H1 (cell line): ENCODE measurements around the gene APOBR. TPM values are rescaled to one million over a fixed set of nuclear protein-coding genes. Genes with fewer than 3 reads are reported as not detected.

ENCODE experiments used
- CTCF ChIA-PET: fragments of 300-600 bp; sonication (Branson Sonifier 250); formaldehyde crosslinking; loops from one replicate; lab custom pipeline; 2021; ENCODE audit not compliant: partially characterized antibody; lab: Charles Lee
- POLR2A ChIA-PET: fragments of 300-600 bp; sonication (Branson Sonifier 250); formaldehyde crosslinking; loops from one replicate; lab custom pipeline; 2021; ENCODE audit warnings: inconsistent platforms; ENCODE audit not compliant: partially characterized antibody; lab: Charles Lee
- DNase-seq, 2 experiments: peaks; one replicate each; pipeline versions ENCODE4 v3.0.0 to v3.0.0-alpha.2; 2010 to 2022; ENCODE audit warnings: low spot score in 2 of 2, low read depth in 1 of 2, mixed read lengths in 1 of 2
- FAIRE-seq: peaks from 2 replicates; lab custom pipeline; 2011; peaks lifted over from hg19 to GRCh38; lab: Jason Lieb, UNC
- H2AFZ ChIP-seq: 2 replicates; pipeline ENCODE4 v1.8.1; 2012; ENCODE audit warnings: low read length, inconsistent platforms
- H2AK5ac ChIP-seq: 2 replicates; pipeline ENCODE4 v1.6.1; 2013; ENCODE audit warnings: low read depth, low read length
- H2BK120ac ChIP-seq: replicated peaks from 2 replicates; pipeline ENCODE3; 2013; ENCODE audit warnings: low read depth, low read length, inconsistent platforms
- H2BK12ac ChIP-seq: 2 replicates; pipeline ENCODE4 v1.6.1; 2013; ENCODE audit warnings: low read depth, low read length
- H2BK15ac ChIP-seq: 2 replicates; pipeline ENCODE4 v1.6.1; 2013; ENCODE audit warnings: low read length
- H2BK20ac ChIP-seq: 2 replicates; pipeline ENCODE4 v1.6.1; 2013; ENCODE audit warnings: low read length
- H2BK5ac ChIP-seq: 2 replicates; pipeline ENCODE4 v1.6.1; 2013; ENCODE audit warnings: low read depth, low read length
- H3K14ac ChIP-seq: 2 replicates; pipeline ENCODE4 v1.6.1; 2013; ENCODE audit warnings: inconsistent platforms; ENCODE audit not compliant: insufficient read length
- H3K18ac ChIP-seq: 2 replicates; pipeline ENCODE4 v1.6.1; 2013; ENCODE audit warnings: low read length; ENCODE audit errors: extremely low read depth
- H3K23ac ChIP-seq: 2 replicates; pipeline ENCODE4 v1.6.1; 2013; ENCODE audit warnings: inconsistent platforms; ENCODE audit not compliant: insufficient read length
- H3K23me2 ChIP-seq: 2 replicates; pipeline ENCODE4 v1.6.1; 2013; ENCODE audit warnings: low read depth, low read length
- H3K27ac ChIP-seq: 2 replicates; pipeline ENCODE4 v1.6.1; 2011; ENCODE audit warnings: low read depth, low read length, inconsistent platforms
- H3K27me3 ChIP-seq, 4 experiments: replicated peaks in 1 of 4; 1 replicate in 1 of 4; 2 replicates in 3 of 4; pipeline versions ENCODE4 v1.6.1 to v1.8.1; 2011 to 2013; ENCODE audit warnings: low read length in 3 of 4, mild to moderate bottlenecking in 3 of 4, inconsistent platforms in 2 of 4, mixed read lengths in 2 of 4, moderate library complexity in 1 of 4; ENCODE audit not compliant: control insufficient read depth in 3 of 4, insufficient read depth in 3 of 4; ENCODE audit errors: extremely low read depth in 1 of 4
- H3K36me3 ChIP-seq, 4 experiments: 2 replicates each; pipeline versions ENCODE4 v1.6.1 to v1.8.1; 2011 to 2013; ENCODE audit warnings: mild to moderate bottlenecking in 4 of 4, low read length in 3 of 4, moderate library complexity in 2 of 4, control low read depth in 1 of 4, inconsistent platforms in 1 of 4; ENCODE audit not compliant: insufficient read depth in 4 of 4, control insufficient read depth in 2 of 4
- H3K4ac ChIP-seq: replicated peaks from 2 replicates; pipeline ENCODE3; 2013; ENCODE audit warnings: low read length, low read depth, mixed read lengths, inconsistent platforms; ENCODE audit not compliant: insufficient read length
- H3K4me1 ChIP-seq, 4 experiments: replicated peaks in 1 of 4; 1 replicate in 1 of 4; 2 replicates in 3 of 4; pipeline versions ENCODE4 v1.6.1 to v1.8.1; 2011 to 2013; ENCODE audit warnings: low read length in 3 of 4, inconsistent platforms in 2 of 4, mixed read lengths in 1 of 4; ENCODE audit not compliant: insufficient read depth in 4 of 4, control insufficient read depth in 3 of 4
- H3K4me2 ChIP-seq, 2 experiments: 2 replicates each; pipeline versions ENCODE4 v1.6.1 to v1.8.1; 2011 to 2013; ENCODE audit warnings: low read depth in 2 of 2, low read length in 2 of 2, control low read depth in 1 of 2, inconsistent platforms in 1 of 2, mild to moderate bottlenecking in 1 of 2; ENCODE audit not compliant: insufficient read depth in 1 of 2
- H3K4me3 ChIP-seq, 4 experiments: fragments of 200-600, 300-600 bp in 1 of 4; sonication (generic), shearing (Covaris generic), sonication (Bioruptor Twin) in 1 of 4; 2 replicates each; pipeline versions ENCODE4 v1.5.1 to v1.8.1; 2011 to 2016; ENCODE audit warnings: low read length in 4 of 4, low read depth in 3 of 4, control low read depth in 2 of 4, inconsistent platforms in 2 of 4, mild to moderate bottlenecking in 2 of 4, mixed read lengths in 1 of 4, moderate library complexity in 1 of 4; ENCODE audit not compliant: insufficient read depth in 2 of 4; ENCODE audit errors: extremely low read depth in 1 of 4
- H3K56ac ChIP-seq: replicated peaks from 2 replicates; pipeline ENCODE3; 2013; ENCODE audit warnings: low read depth, mild to moderate bottlenecking, mixed read lengths, low read length, inconsistent platforms; ENCODE audit not compliant: insufficient read length
- H3K79me1 ChIP-seq: 2 replicates; pipeline ENCODE4 v1.6.1; 2013; ENCODE audit warnings: low read depth, low read length, control low read depth
- H3K79me2 ChIP-seq, 2 experiments: 2 replicates each; pipeline versions ENCODE4 v1.6.1 to v1.8.1; 2012 to 2013; ENCODE audit warnings: low read length in 2 of 2, mild to moderate bottlenecking in 2 of 2, inconsistent platforms in 1 of 2; ENCODE audit not compliant: insufficient read depth in 2 of 2, control insufficient read depth in 1 of 2
- H3K9ac ChIP-seq, 4 experiments: replicated peaks in 1 of 4; 1 replicate in 1 of 4; 2 replicates in 3 of 4; pipeline versions ENCODE4 v1.6.1 to v1.8.1; 2011 to 2013; ENCODE audit warnings: low read depth in 3 of 4, low read length in 3 of 4, control low read depth in 2 of 4, mild to moderate bottlenecking in 2 of 4, moderate library complexity in 2 of 4, inconsistent platforms in 1 of 4; ENCODE audit errors: extremely low read depth in 1 of 4
- H3K9me3 ChIP-seq, 2 experiments: 2 replicates each; pipeline versions ENCODE4 v1.6.1 to v1.8.1; 2012 to 2013; ENCODE audit warnings: mild to moderate bottlenecking in 2 of 2, moderate library complexity in 2 of 2, control low read depth in 1 of 2, inconsistent platforms in 1 of 2, low read depth in 1 of 2, low read length in 1 of 2, mixed read lengths in 1 of 2; ENCODE audit not compliant: insufficient read depth in 2 of 2
- H4K20me1 ChIP-seq, 2 experiments: replicated peaks in 1 of 2; 2 replicates each; pipeline versions ENCODE3 to v1.8.1; 2011 to 2013; ENCODE audit warnings: inconsistent platforms in 2 of 2, low read length in 2 of 2, mild to moderate bottlenecking in 1 of 2; ENCODE audit not compliant: insufficient read depth in 2 of 2, control insufficient read depth in 1 of 2
- H4K5ac ChIP-seq: 2 replicates; pipeline ENCODE4 v1.6.1; 2013; ENCODE audit warnings: low read length, low read depth, mixed read lengths, inconsistent platforms; ENCODE audit not compliant: insufficient read length
- H4K8ac ChIP-seq: 2 replicates; pipeline ENCODE4 v1.8.0; 2013; ENCODE audit warnings: mild to moderate bottlenecking, moderate library complexity, low read length, inconsistent platforms; ENCODE audit not compliant: insufficient read depth; ENCODE audit errors: extremely low read depth
- H4K91ac ChIP-seq: replicated peaks from 2 replicates; pipeline ENCODE3; 2013; ENCODE audit warnings: low read length, mixed read lengths, inconsistent platforms; ENCODE audit not compliant: insufficient read length
- ASH2L ChIP-seq: fragments of 200-600, 300-600 bp; sonication (generic); IDR thresholded peaks from one replicate; pipeline ENCODE4 v1.7.1; 2017; ENCODE audit warnings: low read length
- HDAC2 ChIP-seq, 2 experiments: fragments of 300-600 bp in 1 of 2; sonication (generic) in 1 of 2; IDR thresholded peaks; 2 replicates each; pipeline ENCODE4 v1.6.1; 2011 to 2012; ENCODE audit warnings: low read depth in 2 of 2, low read length in 2 of 2, mild to moderate bottlenecking in 2 of 2, moderate library complexity in 2 of 2, borderline replicate concordance in 1 of 2, inconsistent platforms in 1 of 2
- SIRT6 ChIP-seq: IDR thresholded peaks from one replicate; pipeline ENCODE4 v1.7.1; 2012; ENCODE audit warnings: low read length, inconsistent platforms
- WGBS, 2 experiments: shearing (Covaris generic) in 1 of 2; methylation state at CpG; one replicate each; pipeline versions ENCODE4 v1.1.6 to v1.1.7; 2013 to 2015; ENCODE audit warnings: low lambda C conversion rate in 2 of 2, mixed read lengths in 2 of 2, inconsistent platforms in 1 of 2, low coverage in 1 of 2, missing lambda C conversion rate in 1 of 2; ENCODE audit not compliant: insufficient replicate concordance in 2 of 2, insufficient coverage in 1 of 2, insufficient read length in 1 of 2; ENCODE audit errors: extremely low coverage in 1 of 2, missing lambda C conversion rate in 1 of 2; 5-methylcytosine and 5-hydroxymethylcytosine counted together
- polyA plus RNA-seq, 7 experiments: library from polyadenylated mRNA; depleted of rRNA in 3 of 7; stranded (reverse) in 5 of 7; unstranded in 2 of 7; fragments of >200 nt in 5 of 7; fragments of 200-250 nt in 2 of 7; gene quantifications; 1 replicate in 5 of 7; 2 replicates in 1 of 7; 4 replicates in 1 of 7; pipeline versions ENCODE4 v1.2.1 to v1.2.3, GENCODE V29; 2011 to 2013; ENCODE audit warnings: missing spikeins in 2 of 7, mixed read lengths in 2 of 7
- total RNA-seq: library from RNA; stranded (reverse); fragmentation: NEBNext Ultra II Directional; extraction: Animal tissue kit (Norgen Biotek cat#: 25700); gene quantifications from 2 replicates; pipeline ENCODE4 v1.2.1, GENCODE V29; 2021

APOBR gene
- total and polyA plus RNA-seq, 2 of the 8 experiments (the other 6 are each of a cell fraction or from before 2014, with no cell fraction given) = not detected

- TF ChIP-seq ASH2L = no peak
- TF ChIP-seq HDAC2 (IDR thresholded peaks at IDR 0.05; ENCODE audit: borderline replicate concordance in 1 of 2, low read depth in 2 of 2, low read length in 2 of 2) = no peak
- no peak for TF ChIP-seq SIRT6
- ChIA-PET POLR2A (interaction anchor here (1.6 kb wide), 1 partner anchor 13 kb away, joined by 10 read pairs; the partner anchor contains the start of gene CLN3), CTCF (interaction anchor here (1.0 kb wide), 1 partner anchor 45 kb away, joined by 4 read pairs; no protein-coding TSS in a partner anchor)
Observed at GRCh38 chr16:28504707-28505404, 10.4 kb downstream of the APOBR start.

More at GRCh38 chr16:28504707-28505404, 10.4 kb downstream of the APOBR start:
- no peak overlapping the region for H3K18ac ChIP-seq
- H3K36me3 ChIP-seq = no peaks in the 10 kb centered on the region
- no peak overlapping the region for H2BK15ac ChIP-seq
- no peak overlapping the region for H3K4ac ChIP-seq
- H3K79me2 ChIP-seq = no peaks in the 10 kb centered on the region
- H3K4me1 ChIP-seq = no peaks in the 10 kb centered on the region
- no peak overlapping the region for H3K23ac ChIP-seq
- no peak overlapping the region for H3K27ac ChIP-seq
- no peaks in the 10 kb centered on the region for H3K79me1 ChIP-seq
- no peak overlapping the region for H2BK120ac ChIP-seq
- 88% methylated on average over 8 of the region's 8 CpGs; no CpG with 5 or more reads in 1 of the 2 experiments for WGBS, 2 experiments
- H4K20me1 ChIP-seq = peaks cover 0 to 3% of the 10 kb centered on the region in 2 experiments
- H3K14ac ChIP-seq = no peak overlapping the region
- H4K5ac ChIP-seq = no peak overlapping the region
- no peak for FAIRE-seq
- H2AFZ ChIP-seq = no peak overlapping the region
- no peak overlapping the region for H3K56ac ChIP-seq
- 0 out of 2 replicates have a peak overlapping the region, but pooled peaks have one; percentile 3 for H4K8ac ChIP-seq
- H2BK20ac ChIP-seq = no peak overlapping the region
- no peak overlapping the region for H2AK5ac ChIP-seq
- H3K9me3 ChIP-seq = no peaks in the 10 kb centered on the region
- H3K27me3 ChIP-seq = peaks cover 0 to 2% (median 0%) of the 10 kb centered on the region in 4 experiments; a peak in 1 of 7 replicates
- no peak overlapping the region for H2BK5ac ChIP-seq
- no peak overlapping the region for H2BK12ac ChIP-seq
- H3K9ac ChIP-seq = no peak overlapping the region
- no peak overlapping the region for H4K91ac ChIP-seq
- H3K4me2 ChIP-seq = no peak overlapping the region
- H3K23me2 ChIP-seq = peaks cover 12% of the 10 kb centered on the region; the same call in 1 of the 2 replicates
- no peak for DNase-seq
- H3K4me3 ChIP-seq = no peak overlapping the region
